ENCODE measurements around the gene MYLIP. TPM values are rescaled to one million over a fixed set of nuclear protein-coding genes. Genes with fewer than 3 reads are reported as not detected.

The MYLIP gene
- total RNA-seq, 4 donors from 2014 or later = 35.1 to 49.6 (median 43.8) TPM

DNA sequence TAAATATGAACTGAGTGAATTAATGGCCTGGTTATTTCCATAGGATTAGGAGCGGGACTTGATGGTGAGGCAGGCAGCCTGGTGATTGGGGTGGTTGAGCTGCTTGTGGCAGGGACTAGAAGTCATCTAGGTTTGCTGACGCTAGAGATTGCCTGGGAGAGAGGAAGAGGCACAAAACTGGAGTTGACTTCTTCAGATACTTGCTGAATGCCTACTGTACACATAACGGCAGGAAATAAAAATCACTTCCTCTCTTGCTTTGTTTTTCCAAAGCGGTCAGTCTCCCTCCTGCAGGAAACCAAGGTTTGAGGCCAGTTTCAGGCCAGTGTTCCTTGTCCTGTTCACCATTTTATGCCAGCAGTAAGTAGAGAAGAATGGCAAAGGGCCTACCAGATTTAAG is 36.7 kb upstream of the MYLIP start:
- no peak for DNase-seq (ENCODE audit: low spot score in 2 of 2)
- intact Hi-C loops (cut with DNase I; ENCODE audit: low total_unique reads) = no loop called here
- TF ChIP-seq, protein P1, sequence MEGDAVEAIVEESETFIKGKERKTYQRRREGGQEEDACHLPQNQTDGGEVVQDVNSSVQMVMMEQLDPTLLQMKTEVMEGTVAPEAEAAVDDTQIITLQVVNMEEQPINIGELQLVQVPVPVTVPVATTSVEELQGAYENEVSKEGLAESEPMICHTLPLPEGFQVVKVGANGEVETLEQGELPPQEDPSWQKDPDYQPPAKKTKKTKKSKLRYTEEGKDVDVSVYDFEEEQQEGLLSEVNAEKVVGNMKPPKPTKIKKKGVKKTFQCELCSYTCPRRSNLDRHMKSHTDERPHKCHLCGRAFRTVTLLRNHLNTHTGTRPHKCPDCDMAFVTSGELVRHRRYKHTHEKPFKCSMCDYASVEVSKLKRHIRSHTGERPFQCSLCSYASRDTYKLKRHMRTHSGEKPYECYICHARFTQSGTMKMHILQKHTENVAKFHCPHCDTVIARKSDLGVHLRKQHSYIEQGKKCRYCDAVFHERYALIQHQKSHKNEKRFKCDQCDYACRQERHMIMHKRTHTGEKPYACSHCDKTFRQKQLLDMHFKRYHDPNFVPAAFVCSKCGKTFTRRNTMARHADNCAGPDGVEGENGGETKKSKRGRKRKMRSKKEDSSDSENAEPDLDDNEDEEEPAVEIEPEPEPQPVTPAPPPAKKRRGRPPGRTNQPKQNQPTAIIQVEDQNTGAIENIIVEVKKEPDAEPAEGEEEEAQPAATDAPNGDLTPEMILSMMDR (IDR thresholded peaks at IDR 0.05) = no peak
- no peak for TF ChIP-seq POLR2A (IDR thresholded peaks at IDR 0.05)
- H3K4me3 ChIP-seq (ENCODE audit: low read depth, poor library complexity, severe bottlenecking) = no peak overlapping the region
- WGBS, 2 donors = 80 to 88% methylated on average over 4 of the region's 4 CpGs

DNA sequence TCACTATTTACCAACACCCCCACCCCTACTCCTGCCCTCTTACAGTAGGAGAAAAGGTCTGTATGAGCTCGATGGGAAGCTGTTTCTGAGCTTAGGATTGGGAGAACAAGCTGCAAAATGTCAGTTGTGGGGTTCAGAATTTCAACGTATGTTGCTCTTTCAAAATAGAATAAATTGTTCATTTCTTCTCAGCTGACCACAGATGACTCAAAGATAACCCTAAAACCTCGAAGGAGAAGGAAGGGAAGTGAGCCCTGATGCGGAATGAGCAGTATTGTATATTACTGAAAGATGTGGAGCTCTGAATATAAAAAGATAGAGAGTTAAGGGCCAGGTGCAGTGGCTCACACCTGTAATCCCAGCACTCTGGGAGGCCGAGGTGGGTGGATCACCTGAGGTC is 35.9 kb upstream of the MYLIP start:
- 79 to 83% methylated on average over 5 of the region's 5 CpGs for WGBS, 2 donors
- no peak overlapping the region for H3K4me3 ChIP-seq (ENCODE audit: low read depth, poor library complexity, severe bottlenecking)
- intact Hi-C loops (cut with DNase I; ENCODE audit: low total_unique reads) = no loop called here
- TF ChIP-seq, protein P1 (IDR thresholded peaks at IDR 0.05) = no peak
- no peak for TF ChIP-seq POLR2A (IDR thresholded peaks at IDR 0.05)
- DNase-seq (ENCODE audit: low spot score in 2 of 2) = no peak

DNA sequence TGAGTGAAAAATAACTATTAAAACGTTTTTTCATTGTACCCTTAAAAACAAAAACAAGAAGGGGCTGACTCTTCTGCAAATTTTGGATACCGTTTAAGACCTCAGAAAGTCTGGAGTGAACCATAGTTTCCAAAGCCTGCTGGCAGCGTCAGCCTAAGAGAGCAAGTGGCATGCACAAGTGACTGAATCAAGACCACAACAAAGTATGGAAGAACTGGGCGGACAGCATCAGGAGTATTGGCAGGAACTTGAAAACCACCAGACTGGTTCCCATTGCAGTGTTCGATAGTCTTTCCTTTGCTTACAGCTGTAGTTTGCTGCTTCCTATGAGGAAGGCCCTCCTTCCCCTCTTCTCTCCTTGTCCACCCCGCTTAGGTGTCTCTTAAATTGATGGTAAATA is 33.7 kb upstream of the MYLIP start:
- TF ChIP-seq, protein P1 (IDR thresholded peaks at IDR 0.05) = no peak
- TF ChIP-seq POLR2A (IDR thresholded peaks at IDR 0.05) = no peak
- WGBS, 2 donors = 60 to 61% methylated on average over 6 of the region's 6 CpGs
- H3K4me3 ChIP-seq (ENCODE audit: low read depth, poor library complexity, severe bottlenecking) = no peak overlapping the region
- intact Hi-C loops (cut with DNase I; ENCODE audit: low total_unique reads) = no loop called here
- no peak for DNase-seq (ENCODE audit: low spot score in 2 of 2)

DNA sequence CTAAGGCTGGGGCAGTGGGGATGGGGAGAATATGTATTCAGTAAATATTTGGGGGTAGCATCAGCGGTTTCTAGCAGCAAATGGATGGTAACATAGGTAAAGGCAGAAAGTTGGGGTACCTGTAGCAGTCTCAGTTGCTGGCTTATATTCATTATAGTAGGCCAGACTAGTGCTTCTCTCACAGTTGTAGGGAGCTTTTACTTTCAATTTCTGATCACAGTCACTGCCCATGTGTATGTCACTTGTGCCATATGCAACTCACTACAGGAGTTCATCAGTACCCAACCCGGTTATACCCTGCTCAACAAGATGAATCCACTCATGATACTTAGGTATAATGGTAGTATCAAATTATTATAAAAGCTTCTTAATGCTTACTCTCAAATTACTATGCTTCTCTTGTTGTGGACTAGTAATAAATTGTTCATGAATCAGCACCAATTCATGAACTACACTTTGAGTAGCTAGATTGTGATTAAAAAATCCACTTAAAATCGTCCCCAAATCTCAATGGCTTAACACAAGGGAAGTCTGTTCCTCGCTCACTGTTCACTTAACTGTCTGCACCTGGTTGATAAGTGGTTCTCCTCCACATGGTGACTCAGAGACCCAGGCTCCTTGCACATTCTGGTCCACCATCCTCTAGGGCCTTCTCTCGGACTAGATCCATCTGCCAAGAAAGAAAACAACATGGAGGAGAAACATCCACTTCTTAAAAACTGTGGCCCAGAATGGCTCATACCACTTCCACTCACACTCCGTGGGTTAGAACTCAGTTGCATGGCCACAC is 31.3 kb upstream of the MYLIP start:
- WGBS, 2 donors = 93 to 95% methylated on average over 6 of the region's 6 CpGs
- intact Hi-C loops (cut with DNase I; ENCODE audit: low total_unique reads) = no loop called here
- no peak overlapping the region for H3K4me3 ChIP-seq (ENCODE audit: low read depth, poor library complexity, severe bottlenecking)
- TF ChIP-seq, protein P1 (IDR thresholded peaks at IDR 0.05) = no peak
- TF ChIP-seq POLR2A (IDR thresholded peaks at IDR 0.05) = no peak
- DNase-seq (ENCODE audit: low spot score in 2 of 2) = no peak

DNA sequence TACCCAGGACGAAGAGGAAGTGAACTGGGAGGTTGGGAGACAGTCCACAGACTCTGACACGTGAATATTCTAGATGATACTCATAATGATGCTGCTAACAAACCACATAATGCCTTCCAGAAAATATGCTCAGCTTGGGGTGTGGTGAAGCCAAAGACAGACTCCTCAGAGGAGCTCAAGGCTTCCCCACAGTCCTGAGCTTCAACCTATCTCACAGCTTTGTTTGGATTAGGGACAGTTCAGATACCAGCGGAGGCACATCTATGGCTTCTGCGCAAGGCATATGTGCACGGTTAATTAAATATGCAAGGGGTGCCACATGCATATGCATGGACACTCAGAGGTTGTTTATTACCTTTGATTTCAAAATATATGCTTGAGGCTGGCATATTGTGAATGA is 30.7 kb upstream of the MYLIP start:
- H3K4me3 ChIP-seq (ENCODE audit: low read depth, poor library complexity, severe bottlenecking) = no peak overlapping the region
- DNase-seq (ENCODE audit: low spot score in 2 of 2) = no peak
- TF ChIP-seq, protein P1 (IDR thresholded peaks at IDR 0.05) = no peak
- TF ChIP-seq POLR2A (IDR thresholded peaks at IDR 0.05) = no peak
- WGBS, 2 donors = 82 to 88% methylated on average over 5 of the region's 5 CpGs
- intact Hi-C loops (cut with DNase I; ENCODE audit: low total_unique reads) = no loop called here

DNA sequence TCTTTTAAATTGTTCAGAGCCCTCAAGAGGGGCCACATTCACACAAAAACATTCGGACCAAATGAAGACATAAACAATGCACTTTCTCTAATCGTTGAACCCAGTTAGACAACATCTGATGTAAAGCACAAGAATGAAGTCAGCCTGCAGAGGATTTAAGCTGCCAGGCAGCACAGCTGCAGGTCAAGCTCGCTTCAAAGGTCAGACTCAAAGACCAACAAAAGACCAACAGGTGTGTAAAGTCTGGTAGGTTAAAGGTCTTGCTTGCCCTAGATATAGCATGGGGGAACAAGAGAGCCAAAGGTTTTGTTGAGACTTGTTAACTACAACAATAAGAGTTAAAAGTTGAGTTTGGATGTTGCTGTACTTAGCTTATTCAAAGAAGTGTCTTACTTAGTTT is 26.7 kb upstream of the MYLIP start:
- intact Hi-C loops (cut with DNase I; ENCODE audit: low total_unique reads) = no loop called here
- no peak for DNase-seq (ENCODE audit: low spot score in 2 of 2)

More for the DNA sequence above, 26.7 kb upstream of the MYLIP start:
- no peak for TF ChIP-seq POLR2A (IDR thresholded peaks at IDR 0.05)
- TF ChIP-seq, protein P1 (IDR thresholded peaks at IDR 0.05) = no peak
- H3K4me3 ChIP-seq (ENCODE audit: low read depth, poor library complexity, severe bottlenecking) = no peak overlapping the region
- WGBS, 2 donors = 80 to 91% methylated on average over 3 of the region's 3 CpGs
